ENCODE measurements around the gene ABHD14A.
"Not testable (repeated sequence)": the region's sequence is repeated elsewhere in the genome, so short reads cannot be mapped to it uniquely, and the experiment has no call there.

The ABHD14A gene

DNA sequence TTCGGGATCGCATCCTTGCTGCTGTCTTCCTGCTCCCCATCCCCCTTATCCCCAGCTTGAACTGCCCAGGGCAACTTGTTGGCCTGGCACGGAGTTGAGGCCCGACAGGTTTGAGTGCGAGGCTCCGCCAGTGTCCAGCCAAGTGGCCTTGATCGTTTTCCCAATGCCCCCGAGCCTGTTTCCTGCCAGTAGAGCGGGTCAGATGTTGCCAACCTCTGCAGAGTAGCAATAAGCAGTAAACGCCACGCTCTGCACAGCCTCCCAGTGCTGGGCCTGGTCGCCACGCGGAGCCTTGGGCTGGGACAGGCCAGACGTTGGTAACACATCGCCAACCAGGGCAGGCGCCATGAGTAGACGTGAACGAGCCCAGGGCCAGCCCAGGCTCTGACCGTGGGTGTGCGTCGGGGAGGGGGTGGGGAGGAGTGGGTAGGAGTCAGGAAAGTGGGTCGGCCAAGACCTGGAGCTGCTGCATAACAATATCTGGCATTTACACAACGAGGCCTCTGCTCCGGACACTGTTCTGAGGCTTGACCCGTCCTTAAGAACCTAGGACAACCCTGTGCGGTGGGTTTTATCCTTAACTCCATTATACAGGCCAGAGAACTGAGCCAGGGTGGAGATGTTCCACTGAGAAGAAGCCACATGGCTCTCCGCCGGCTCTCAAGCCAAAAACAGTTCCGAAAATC is 444 bp upstream of the ABHD14A start:
- DNase-seq (ENCODE audit: low read depth in 3 of 3): no peak

DNA sequence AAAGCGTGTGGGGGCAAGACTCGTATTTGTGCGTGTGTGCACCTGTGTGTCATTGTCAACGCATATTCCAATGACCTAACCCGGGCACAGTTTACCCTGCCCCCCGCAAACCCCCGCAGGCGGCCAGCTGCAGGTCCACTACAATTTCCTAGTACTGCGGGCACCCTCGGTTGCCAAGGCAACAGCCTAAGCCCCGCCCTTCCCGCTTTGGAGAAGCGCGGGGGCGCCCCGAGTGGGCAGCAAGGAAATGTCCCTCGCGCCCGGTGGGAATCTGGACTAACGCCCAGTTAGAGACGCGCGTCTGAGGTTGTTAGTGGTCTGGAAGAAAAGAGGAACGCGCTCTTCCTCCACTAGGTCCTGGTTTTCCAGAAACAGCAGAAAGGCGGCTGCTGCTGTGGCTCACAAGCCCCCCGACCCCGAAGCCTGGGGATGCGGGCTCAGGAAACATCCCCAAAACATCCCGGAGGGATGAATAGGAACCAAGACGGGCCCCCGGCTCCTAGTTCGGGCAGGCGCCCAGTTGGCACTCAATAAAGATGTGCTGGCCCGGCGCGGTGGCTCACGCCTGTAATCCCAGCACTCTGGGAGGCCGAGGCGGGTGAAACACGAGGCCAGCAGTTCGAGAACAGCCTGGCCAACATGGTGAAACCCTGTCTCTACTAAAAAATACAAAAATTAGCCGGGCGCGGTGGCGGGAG is 1.1 kb downstream of the ABHD14A start:
- no peak for DNase-seq (ENCODE audit: low read depth in 3 of 3)

DNA sequence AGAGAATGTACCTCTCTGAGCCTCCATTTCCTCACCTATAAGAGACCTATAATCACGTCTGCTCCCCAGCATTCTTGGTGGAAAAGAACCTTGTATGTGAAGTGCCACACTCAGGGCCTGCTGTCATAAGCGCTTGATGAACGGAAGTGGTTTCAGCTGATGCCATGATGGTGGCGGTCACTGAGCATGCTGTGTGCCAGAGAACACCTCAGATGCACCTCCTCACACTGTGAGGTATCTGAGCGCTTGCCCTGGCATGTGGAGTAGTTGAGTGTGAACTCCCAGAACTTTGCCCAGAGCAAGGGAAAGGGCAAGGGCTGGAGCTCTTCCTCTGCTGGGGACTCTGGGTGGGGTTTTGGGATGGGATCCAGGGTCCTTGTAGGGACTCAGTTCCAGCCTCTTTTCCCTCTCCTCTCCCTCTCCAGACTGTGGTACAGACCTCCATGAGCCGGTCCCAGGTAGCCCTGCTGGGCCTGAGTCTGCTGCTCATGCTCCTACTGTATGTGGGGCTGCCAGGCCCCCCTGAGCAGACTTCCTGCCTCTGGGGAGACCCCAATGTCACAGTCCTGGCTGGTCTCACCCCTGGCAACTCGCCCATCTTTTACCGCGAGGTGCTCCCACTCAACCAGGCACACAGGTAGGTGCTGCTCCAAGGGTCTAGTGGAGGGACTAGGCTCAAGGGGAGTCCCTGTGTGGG is 2.7 kb downstream of the ABHD14A start:
- no peak for DNase-seq (ENCODE audit: low read depth in 3 of 3)

DNA sequence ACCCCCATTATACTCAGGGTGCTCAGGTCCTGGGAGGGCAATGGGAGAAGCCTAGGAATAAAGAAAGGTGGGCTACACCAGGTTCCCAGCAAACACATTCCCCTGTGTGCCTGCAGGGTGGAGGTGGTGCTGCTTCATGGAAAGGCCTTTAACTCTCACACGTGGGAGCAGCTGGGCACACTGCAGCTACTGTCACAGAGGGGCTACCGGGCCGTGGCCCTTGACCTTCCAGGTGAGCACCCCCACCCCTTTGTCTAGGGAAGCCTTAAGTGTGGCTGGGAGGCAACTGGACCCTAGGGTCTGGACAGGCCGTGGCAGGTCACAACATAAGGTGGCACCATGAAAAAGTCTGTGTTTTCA is 3.3 kb downstream of the ABHD14A start:
- DNase-seq (ENCODE audit: low read depth in 3 of 3): no peak

DNA sequence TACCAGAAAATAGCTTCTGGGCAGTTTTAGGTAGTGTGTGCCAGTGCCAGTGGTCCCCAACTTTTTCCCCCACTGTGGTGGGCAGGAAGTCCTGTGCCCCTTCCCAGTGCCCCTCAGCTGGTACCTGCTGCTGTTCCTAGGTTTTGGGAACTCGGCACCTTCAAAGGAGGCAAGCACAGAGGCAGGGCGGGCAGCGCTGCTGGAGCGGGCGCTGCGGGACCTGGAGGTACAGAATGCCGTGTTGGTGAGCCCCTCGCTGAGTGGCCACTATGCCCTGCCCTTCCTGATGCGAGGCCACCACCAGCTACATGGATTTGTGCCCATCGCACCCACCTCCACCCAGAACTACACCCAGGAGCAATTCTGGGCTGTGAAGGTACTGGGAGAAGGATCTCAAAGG is 5.4 kb downstream of the ABHD14A start:
- no peak for DNase-seq (ENCODE audit: low read depth in 3 of 3)

DNA sequence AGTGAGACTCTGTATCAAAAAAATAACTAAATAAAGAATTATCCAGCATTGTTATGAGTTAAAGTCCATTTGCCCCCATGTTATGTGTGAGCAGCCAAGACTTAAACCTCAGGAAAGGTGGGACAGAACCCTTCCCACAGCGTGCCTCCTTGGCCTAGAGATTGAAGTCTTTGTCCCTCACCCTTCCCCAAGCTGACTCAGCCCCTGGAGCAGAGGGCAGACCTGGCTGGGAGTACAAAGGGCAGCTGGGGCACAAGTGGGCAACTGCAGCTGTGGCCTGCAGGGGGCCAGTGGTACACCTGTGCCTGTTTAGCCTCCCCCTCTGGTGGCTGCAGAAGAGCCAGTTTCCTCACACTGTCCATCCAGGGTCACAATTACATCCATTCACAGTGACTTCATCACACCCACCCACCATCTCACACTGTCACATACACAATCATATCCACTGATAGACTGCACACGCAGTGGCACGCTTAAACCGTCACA is 7.5 kb downstream of the ABHD14A start:
- no peak for DNase-seq (ENCODE audit: low read depth in 3 of 3)

DNA sequence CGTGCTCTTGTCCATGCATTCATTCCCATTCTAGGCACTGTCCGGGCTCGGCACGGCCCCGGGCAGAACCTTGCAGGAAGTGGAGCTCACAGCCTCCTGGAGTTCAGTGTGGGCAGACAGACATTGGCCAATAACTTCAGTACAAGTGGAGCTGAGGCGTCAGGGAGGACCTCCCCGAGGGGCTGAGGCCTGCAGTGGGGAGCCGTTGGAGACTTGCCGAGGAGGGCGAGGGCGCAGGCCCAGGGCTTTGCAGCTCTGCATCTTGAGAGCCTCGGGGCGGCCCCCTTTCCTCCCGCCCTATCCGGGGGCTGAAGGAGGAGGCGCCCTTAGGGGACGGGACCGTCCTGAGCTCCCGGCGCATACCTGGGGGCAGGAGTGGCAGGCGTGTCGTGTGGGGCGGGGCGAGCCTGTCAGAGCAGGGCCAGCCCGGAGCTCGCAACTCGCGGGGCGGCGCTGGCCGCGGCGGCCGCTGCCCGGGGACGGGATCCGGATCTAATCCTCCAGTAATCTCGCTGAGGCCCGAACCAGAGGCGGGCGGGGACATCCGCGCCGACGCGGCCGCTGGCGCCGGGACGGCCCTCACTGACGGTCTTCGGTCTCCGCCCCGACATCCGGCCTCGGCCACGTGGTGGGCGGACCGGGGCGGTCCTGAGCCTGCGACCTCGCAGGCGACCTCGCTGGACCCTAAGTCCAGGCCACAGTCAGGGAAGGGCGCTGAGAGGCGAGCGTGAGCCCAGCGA is 8.1 kb downstream of the ABHD14A start, which contains the start of gene ACY1:
ACY1 (plus strand) TSS at position 698 of the 740 bp plus-strand sequence. CDS start 530 bp downstream, outside the sequence.
- DNase-seq (ENCODE audit: low read depth in 3 of 3): peak; percentile 44 to 75 (median 69)

DNA sequence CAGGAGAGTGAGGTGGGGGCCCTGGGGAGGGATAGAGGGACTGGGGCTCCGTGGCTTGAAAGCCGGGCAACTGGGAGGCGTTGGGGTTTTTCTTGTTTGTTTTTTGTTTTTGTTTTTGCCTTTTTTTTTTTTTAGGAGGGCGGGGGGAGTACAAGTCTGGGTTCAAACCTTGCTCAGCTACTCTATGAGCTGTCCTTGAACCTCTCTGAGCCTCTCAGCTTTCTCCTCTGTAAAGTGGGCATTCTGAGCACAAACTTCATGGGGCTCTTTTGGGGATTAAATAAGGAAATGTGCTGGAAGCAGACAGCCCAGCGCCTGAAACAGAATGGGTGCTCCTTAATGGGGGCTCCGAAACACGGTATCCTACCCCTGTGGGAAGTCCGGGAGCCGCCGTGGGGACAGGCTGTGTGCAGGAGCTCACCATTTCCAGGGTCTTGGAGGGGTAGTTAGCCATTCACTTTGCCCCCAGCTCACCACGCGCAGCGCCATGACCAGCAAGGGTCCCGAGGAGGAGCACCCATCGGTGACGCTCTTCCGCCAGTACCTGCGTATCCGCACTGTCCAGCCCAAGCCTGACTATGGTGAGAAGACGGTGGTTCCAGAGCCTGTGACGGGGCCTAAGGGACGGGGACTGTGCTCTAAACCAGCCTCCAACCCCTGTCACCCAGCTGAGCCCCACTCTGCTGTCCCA is 8.9 kb downstream of the ABHD14A start:
- DNase-seq (ENCODE audit: low read depth in 3 of 3): no peak

DNA sequence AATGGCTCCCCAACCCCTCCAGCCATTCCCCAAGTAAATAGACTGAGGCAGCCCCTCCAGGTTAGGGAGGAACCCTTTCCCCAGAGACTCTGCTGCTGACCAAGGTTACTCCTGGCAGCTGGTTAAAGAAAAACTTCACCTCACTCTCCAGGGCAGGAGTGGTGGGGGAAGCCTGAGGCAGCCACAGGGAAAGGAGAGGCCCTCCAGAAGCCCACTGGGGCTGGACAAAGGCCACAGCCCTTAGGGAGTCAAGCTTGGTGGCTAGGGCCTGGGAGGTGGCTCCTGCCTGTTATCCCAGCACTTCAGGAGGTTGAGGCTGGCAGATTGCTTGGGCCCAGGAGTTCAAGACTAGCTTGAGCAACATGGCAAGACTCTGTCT is 9.4 kb downstream of the ABHD14A start:
- DNase-seq (ENCODE audit: low read depth in 3 of 3): no peak

DNA sequence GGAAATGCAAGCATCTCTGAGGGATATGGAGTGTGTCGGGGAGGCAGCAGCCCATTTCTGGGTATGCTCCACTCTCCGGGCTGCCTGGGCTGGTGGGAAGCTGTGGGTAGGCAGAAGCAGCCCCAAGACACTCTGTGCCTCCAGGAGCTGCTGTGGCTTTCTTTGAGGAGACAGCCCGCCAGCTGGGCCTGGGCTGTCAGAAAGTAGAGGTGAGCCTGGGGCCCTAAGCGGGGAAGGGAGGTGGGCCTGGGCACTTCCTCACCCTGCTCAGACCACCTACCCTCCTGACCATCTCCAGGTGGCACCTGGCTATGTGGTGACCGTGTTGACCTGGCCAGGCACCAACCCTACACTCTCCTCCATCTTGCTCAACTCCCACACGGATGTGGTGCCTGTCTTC is 10.2 kb downstream of the ABHD14A start:
- DNase-seq (ENCODE audit: low read depth in 3 of 3): no peak

DNA sequence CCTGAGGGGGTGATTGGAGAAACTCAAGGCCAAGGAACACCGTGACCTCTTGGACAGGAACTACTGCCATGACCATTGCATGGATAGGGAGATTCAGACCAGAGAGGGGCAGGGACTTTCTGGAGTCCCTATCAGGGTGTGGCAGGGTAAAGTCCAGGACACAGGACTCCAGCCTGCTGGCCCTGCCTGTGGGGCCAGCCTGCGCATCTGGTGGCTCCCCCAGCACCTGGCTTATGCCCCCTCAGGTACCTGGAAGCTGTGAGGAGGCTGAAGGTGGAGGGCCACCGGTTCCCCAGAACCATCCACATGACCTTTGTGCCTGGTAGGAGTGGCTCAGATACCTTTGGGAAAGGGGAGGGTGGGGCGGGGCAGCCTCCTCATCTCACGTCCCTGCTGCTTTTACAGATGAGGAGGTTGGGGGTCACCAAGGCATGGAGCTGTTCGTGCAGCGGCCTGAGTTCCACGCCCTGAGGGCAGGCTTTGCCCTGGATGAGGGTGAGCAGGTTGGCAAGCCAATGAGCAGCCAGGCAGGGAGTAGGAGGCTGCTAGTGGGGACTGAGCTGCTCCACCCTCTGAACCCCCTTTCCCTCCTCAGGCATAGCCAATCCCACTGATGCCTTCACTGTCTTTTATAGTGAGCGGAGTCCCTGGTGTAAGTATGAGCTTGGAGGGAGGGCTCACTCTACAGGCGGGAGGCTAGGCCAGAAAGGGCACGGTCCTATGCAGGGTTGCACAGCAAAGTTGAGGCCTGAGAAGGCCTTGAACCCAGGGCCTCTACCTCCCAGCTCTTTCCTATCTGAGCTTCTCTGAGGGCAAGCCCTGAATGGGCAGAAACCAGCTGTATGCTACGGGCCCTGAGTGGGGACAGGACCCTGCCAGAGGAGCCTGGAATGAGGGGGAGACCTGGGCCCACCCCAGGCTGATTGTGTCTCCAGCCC is 11.4 kb downstream of the ABHD14A start:
- DNase-seq (ENCODE audit: low read depth in 3 of 3): no peak

DNA sequence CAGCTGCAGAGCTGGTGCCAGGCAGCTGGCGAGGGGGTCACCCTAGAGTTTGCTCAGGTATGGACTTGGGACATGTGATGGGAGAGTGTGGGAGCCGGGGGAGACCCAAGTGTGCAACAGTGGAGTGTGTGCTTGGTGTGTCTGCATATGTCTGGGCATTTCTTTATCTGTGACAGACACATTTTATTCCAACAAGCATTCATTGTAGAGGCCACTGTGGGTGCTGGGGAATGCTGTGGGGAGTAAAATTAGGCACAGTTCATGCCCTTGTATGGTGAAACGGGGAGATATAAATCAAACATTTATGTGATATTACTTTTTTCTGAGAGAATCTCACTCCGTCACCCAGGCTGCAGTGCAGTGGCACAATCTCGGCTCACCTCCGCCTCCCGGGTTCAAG is 12.7 kb downstream of the ABHD14A start:
- DNase-seq (ENCODE audit: low read depth in 3 of 3): no peak

DNA sequence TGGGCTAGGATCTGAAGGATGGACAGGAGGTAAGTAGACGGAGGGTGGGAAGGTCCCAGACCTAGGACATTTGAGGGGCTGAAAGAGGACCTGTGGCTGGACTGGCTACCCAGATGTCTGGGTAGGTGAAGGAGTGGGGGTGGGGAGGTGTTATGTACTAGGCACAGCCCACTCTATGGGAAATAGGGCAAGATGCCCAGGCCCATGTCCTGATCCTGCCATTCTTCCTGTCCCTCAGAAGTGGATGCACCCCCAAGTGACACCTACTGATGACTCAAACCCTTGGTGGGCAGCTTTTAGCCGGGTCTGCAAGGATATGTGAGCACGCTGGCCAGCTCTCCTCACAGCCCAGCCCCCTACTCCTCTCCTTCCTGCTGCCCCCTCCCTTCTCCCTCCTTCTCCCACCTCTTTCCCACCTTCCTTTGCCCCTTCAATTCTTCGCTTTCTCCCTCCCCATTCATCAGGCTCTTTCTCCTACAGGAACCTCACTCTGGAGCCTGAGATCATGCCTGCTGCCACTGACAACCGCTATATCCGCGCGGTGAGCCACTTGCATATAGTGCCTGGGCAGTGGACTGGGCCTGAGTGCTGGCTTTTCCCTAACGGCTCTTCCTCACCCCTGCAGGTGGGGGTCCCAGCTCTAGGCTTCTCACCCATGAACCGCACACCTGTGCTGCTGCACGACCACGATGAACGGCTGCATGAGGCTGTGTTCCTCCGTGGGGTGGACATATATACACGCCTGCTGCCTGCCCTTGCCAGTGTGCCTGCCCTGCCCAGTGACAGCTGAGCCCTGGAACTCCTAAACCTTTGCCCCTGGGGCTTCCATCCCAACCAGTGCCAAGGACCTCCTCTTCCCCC is 13.7 kb downstream of the ABHD14A start:
- no peak for DNase-seq (ENCODE audit: low read depth in 3 of 3)

DNA sequence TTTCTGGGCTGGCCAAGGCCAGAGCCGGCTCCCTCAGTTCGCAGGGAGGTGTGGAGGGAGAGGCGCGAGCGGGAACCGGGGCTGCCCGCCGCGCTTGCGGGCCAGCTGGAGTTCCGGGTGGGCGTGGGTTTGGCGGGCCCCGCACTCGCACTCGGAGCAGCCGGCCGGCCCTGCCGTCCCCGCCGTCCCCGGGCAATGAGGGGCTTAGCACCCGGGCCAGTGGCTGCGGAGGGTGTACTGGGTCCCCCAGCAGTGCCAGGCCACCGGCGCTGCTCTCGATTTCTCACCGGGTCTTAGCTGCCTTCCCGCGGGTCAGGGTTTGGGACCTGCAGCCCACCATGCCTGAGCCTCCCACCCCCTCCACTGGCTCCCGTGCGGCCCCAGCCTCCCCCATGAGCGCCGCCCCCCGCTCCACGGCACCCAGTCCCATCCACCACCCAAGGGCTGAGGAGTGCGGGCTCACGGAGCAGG is 15.7 kb downstream of the ABHD14A start:
- not testable (repeated sequence) for DNase-seq (ENCODE audit: low read depth in 3 of 3)

DNA sequence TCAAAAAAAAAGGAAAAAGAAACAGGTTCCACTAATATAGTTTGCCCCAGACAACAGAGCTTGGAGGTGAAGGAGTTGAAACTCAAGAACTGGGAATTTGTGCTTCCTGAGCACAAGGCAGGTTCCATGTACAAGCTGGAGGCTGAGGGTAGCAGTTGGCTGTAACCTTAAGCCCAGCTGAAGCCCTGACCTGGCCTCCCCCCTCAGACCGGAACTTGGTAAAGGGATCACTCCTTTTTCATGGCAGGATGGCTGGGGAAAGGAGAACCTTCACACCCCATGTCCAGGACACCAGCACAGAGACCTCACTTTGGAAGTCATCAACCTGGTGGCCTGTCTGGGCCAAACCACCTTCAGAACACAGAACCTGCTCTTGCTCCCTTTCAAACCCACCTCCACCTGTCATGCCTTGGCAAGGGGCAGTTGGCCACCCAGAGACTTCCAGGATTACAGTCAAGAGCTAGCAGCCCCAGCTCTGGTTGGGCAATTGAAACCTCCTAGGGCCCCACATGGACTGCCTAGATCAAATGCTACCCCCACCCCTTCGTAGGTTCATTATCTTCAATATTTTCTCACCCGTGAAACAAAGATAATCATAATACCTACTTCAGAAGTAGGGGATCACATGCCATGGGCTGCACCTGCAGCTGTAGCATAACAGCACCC is 17.3 kb downstream of the ABHD14A start:
- no peak for DNase-seq (ENCODE audit: low read depth in 3 of 3)

DNA sequence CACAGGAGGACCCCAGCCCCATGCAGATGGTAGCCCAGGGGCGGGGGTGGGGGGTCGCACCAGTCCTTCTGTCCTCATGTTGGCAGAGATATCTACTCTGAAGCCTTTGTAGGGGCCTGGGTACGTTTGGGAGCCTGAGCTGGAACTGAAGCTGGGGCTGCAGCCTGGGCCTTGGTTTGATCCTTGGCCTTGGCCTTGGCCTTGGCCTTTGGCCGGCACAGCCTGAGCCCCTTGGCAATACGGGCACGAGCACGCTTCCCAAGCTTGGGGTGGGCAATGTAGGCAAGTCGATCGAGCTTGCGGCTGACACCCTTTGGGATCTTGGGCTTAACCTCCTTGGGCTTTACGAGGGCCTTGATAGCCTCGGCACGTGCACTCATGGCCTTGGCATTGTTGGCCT is 18.8 kb downstream of the ABHD14A start:
- DNase-seq (ENCODE audit: low read depth in 3 of 3): not testable (repeated sequence)

DNA sequence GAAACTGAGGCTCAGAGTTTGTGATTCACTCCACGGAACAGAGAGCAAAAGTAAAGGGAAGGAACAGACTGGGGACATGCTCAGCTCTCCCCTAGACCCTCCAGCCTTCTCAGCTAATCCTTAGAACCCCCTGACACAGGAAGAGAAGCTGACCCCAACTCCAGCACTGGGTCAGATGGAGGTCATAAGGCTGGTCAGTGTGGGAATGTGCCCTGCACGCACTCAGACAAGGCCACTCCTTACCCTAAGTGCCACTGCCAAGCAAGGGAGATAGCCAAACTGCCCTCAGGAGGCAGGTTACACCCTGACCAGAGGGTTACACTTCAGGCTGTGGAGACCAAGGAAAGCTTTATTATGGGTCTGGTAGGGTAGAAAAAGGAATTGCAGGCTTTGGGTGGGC is 19.7 kb downstream of the ABHD14A start:
- no peak for DNase-seq (ENCODE audit: low read depth in 3 of 3)

DNA sequence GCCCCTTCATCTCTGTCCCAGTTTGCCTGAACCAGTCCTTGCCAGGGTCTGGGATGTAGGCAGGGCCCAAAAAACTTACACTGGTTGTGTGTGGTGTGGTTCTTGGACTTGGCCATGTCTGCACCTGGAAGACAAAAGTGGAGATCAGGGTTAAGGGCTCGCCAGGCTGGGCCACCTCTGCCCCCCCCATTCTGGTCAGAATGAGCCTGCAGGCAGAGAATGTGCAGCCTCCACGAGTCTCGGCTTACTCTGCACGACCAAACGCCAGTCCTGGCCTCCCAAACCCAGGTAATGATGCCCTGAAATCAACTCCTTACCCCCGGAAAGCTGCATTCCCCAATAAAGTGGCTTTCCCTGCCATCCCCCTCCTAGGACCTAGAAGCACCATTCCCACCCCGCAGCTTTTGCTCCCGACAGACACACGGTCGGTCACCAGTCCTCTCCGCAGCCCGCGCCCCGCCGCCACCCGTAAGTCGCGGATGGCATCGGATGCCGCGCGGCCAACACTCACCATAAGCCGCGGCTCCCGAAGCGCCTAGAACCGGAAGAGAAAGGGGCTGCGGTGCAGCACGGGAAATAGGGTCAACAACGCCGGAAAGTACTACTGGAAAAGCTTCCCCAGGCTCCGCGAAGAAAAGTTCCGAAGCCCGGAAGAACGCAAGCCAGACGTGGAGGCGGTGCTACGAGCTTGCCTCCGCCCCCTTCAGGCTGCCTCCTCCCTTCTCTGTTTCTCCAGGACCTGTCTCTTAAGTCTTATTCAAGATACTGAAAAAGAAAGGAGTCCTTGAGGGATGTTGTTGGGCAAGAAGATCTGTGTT is 20.7 kb downstream of the ABHD14A start, which contains the start of gene RPL29:
RPL29 (minus strand) TSS at position 550 of the 818 bp plus-strand sequence; CDS start at position 116, 434 bp downstream.
- peak; percentile 86 to 87 (median 87) for DNase-seq (ENCODE audit: low read depth in 3 of 3)
